Measurements from ENCODE around the gene TTC39B.
A peak's percentile ranks its signal among the peaks of the same experiment; 100 is the strongest.

Gene TTC39B

DNA sequence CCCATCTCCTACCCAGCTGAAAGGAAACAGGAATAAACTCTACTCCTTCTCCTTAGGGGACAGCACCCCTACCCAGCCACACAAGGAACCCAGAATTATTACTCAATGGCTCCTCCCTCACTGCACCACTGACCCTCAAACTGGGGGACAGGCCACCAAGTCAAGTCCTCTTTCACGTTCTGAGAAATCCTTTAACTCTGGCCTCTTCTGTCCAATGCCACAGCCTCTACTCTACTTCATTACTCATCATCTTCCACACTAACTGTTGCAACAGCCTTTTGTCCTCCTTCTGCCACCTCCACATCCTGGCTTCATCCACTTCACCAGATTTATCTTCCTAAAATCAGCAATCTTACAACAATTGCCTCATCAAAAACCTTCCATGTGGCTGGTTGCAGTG is 6.8 kb downstream of the TTC39B start:
- no peak for DNase-seq

- no peak for DNase-seq
These were observed 7.6 kb downstream of the TTC39B start for GRCh38 chr9:15299374-15299939.

- no peak for DNase-seq
These were observed 8.7 kb downstream of the TTC39B start for GRCh38 chr9:15298362-15298761.

- DNase-seq = no peak
These were observed 11.1 kb downstream of the TTC39B start for GRCh38 chr9:15295761-15296405.

DNA sequence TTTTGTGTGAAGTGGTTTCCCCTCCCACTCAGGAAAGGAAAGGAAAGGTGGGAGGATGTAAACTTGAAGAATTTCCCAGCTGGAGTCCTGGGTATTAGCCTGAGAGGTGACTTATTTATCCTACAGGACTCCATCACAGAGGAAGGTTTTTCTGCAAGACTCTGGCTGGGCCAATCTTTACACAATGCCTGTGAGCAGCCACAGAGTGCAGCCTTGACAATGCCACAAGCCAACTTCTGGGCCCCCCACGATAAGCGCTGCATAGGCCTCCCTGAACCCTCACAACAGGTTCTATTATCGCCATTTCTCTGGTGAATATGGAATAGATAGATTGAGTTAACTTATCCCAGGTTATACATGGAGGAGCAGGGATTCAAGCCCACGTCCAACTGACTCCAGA is 12.4 kb downstream of the TTC39B start:
- DNase-seq = no peak

GRCh38 chr9:15293804-15294316 is 13.2 kb downstream of the TTC39B start:
- DNase-seq = no peak

DNA sequence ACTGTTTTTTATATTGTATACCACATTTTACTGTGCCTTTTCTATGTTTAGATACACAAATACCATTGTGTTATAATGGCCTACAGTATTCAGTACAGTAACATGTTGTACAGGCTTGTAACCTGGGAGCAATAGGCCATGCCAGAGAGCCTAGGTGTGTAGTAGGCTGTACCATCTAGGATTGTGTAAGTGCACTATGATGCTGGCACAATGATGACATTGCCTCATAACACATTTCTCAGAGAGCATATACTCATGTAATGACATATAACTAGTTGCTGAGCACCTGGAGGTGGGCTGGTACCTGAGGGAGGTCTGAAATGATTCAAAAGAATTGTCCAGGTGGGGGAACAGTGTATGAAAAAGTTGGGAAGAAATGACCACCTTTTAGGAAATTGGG is 13.9 kb downstream of the TTC39B start:
- no peak for DNase-seq

- DNase-seq = no peak
These were observed 17.4 kb downstream of the TTC39B start for GRCh38 chr9:15289603-15290002.

- DNase-seq = no peak
These were observed 19.7 kb downstream of the TTC39B start for GRCh38 chr9:15287309-15287708.

DNA sequence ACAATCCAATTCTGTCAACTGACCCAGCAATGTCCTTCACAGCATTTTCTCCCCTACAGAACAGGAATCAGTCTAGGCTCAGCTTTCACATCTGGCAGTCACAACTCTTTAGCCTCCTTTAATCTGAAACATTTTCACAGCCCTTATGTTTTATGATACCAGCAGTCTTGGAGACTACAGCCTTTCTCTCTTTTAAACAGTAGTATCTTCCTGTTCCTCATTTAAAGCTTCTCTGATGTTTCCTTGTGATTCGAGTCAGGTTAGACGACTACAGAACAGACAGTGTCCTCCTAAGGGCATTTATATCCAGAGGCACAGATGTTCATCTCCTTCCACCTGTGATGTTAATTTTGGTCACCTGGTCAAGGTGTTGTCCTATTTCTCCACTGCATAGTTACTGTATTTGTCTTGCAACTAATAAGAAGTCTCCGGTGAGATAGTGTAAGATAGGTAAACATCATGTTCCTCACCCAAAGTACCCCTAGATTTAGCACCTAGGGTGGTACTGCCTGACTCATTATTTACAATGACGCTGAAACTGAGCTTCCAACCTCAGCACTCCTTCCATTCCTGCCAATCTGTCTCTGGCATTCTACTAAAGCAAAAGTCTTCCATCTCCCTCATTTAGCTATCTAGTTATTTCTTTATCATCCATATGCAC is 20.7 kb downstream of the TTC39B start:
- no peak for DNase-seq

DNA sequence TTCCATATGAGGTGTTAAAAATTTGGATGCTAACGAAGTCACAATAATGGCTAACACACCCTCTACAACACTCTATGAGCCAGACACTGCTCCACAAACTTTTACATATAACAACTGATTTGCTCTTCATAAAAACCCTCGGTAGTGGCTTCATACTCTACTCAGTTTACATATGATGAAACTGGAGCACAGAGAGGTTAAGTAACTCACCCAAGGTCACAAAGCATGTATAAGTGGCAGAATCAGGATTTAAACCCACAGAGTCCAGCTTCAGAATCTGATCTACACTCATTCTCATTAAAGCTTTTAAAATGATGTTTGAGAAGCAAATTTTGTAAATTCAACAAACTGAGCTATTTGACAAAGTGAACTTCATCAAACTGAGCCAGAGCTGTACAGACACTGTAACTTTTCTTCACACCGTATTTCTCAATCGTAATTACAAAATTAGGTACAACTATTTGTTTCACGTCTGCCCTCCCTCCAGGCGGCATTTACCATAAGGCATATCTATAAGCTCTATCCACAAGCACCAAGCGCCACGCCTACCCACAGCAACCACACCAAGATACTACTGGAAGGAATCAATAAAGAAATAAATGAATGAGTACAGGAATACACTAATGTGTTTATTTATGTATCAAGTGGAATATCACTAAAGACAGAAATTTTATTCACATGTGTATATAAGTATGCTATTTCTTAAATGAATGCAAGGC is 24.3 kb downstream of the TTC39B start:
- DNase-seq = no peak

DNA sequence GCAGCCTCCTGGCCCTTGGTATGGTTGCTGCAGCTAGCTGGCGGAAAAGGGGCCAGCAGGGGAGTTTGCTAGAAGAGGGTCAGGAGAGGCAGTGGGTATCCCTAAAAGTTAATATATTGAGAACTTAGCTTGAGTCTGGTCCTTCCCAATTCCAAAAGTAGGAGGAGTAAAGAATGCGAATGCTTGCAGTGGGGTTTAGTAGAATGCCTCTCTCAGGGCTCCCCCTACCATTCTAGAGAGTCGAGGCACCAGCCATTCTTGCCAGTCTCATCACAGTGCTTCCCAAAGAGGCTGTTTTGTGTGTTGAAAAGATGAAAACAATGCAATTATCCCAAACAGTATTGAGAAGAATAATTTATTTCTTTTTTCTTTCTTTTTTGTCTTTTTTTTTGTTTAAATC is 26.4 kb downstream of the TTC39B start:
- DNase-seq = no peak

DNA sequence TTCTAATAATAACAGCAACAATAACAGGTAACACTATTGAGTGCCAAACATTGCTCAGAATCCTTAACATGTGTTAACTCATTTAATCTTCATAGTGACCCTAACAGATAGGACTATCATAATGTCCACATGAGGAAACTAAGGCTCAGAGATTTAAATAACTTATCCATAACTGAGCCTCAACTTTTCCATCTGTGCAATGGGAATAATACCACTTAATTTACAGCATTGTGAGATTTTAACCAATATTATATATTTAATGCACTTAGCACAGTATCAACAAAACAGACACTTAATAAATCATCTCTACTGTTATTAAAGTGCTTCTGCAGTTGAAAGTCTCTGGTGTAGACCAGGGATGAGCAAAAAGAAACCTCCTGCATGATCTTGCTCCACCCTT is 28.2 kb downstream of the TTC39B start:
- DNase-seq = no peak

DNA sequence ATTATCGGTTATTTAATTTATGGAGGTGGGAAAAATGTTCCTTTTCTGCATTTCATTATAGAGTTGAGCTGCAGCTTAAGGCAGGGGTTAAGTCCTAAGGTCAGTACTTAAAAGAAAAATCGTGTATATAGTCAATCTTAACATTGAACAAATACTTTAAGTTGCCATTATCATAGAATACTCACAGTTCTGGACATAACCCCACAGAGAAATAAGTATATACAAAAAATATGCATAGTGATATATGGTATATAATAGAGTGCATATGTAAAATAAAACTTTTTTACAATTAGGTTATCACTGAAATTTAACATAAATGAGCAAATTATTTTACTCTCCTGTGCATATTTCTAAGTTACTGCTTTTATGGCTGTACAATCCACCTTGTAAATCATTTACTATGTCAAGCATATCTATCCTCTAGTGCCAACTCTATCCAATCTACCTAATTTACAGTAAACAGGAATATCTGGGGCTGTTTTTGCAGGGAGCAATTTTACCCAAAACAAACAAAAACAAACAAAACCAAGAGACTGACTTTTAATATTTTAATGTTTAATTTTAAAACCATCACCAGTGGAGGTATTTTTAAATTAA is 28.8 kb downstream of the TTC39B start:
- no peak for DNase-seq

GRCh38 chr9:15277400-15278090 is 29.5 kb downstream of the TTC39B start:
- peak; percentile 22 for DNase-seq

DNA sequence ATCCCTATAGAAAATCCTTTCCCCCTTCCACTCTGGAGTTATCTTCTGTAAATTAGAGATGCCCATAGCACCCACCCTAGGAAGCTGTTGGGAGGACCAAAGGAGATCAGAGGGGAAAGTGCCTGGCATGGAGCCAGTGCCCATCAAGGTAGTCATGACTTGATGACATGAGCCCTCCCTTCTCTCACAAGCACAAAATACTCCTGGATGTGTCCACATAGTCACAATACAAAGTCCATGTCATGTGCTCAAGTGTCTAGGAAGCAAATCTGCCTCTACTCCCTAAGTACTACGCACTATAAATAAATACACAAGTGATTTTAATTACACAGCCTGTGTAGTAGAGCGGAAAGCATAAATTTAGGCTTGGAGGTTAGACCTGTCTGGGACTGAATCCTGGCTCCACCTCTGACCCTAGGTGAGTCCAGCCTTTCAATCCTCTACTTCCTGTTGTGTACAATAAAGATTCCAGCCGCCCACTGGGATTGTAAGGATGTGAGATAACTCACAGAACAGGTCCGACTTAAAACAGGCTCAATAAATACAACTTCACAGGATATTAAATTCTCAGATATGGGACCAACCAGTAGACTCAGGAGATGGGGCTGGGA is 30.6 kb downstream of the TTC39B start:
- DNase-seq = no peak

DNA sequence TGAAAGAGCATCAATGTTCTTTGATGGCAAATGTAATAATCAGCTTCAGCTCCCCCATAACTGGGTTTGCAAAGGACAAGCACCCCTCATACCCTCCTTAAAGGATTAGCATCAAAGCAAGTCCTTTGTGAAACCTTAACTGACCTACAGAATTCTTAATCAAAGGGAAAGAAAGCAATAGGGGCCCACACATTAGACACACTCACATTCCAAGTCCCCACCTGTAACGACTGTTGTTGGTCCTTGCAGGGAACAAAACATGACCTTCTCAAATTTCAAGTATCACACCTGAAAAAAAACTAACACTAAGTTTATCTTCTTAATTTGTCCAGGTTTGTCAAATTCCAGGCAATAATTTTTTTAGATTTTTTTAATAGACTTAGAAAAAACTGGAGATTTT is 32.6 kb downstream of the TTC39B start:
- no peak for DNase-seq

DNA sequence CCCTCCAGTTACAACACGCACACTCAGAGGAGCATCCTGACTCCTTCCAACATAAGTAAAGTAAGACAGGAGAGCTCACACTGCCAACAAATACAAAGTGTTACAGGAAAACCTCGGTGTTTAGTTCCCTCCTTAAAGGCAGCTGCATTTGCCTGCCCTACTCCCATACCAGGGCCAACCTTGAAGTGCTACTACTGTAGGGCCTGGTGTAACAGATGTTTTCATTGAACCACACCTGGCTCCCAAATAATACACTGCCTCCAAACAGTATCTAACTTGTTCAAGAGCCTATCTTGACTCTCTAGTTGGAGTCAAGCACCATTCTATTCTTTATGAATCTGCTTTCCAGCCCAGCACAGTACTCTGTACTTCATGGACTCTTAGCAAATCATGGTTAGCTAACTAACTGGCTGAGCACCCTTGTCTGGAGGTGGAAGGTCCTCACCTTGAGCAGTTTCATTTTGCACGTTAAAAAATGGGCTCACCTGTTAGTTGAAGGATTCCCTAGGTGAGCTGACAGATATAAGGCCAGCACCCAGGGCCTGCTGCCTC is 34.6 kb downstream of the TTC39B start:
- no peak for DNase-seq

- DNase-seq = no peak
These were observed 35.6 kb downstream of the TTC39B start for GRCh38 chr9:15271403-15271802.

DNA sequence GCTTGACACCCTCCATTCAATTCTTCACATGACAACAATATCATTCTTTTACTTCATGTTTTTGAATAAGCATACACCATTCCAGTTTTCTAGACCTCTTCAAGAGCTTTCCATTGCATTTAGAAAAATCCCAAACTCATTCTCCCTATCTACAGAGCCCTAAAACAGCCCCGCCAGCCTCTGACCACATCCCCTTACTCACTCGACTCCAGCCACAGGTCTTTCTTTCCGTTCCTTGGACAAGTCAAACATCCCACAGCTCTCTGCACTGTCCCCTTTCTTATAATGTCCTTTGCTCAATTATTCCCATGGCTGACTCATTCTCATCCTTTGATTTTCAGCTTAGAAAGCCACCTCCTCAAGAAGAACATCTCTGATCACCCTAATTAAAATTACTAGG is 38.2 kb downstream of the TTC39B start:
- DNase-seq = no peak

- DNase-seq = no peak
These were observed 38.7 kb downstream of the TTC39B start for GRCh38 chr9:15268317-15268716.

GRCh38 chr9:15264918-15265317 is 42.1 kb downstream of the TTC39B start:
- no peak for DNase-seq

Measured in NCI-H1694 treated with DMSO at 0.1 percent for 48 hours (cell line).